Renal cortex interstitium (tissue), 11 donors: Measurements from ENCODE around the gene RAB11FIP3. TPM values are rescaled to one million over a fixed set of nuclear protein-coding genes. Genes with fewer than 3 reads are reported as not detected.

ENCODE experiments used
- DNase-seq, 11 donors: peaks; one replicate each; pipeline ENCODE4 v3.0.0-alpha.2; 2013; ENCODE audit warnings: low read depth in 9 of 11, low spot score in 4 of 11; ENCODE audit errors: extremely low read depth in 1 of 11
- polyA plus RNA-seq, 3 donors: library from polyadenylated mRNA; unstranded; fragments of 120-200 nt; gene quantifications; one replicate each; pipeline ENCODE4 v1.2.1, GENCODE V29; 2013; ENCODE audit not compliant: insufficient read length in 3 of 3

The RAB11FIP3 gene
- polyA plus RNA-seq, 3 donors, result 96.3 to 159 (median 104) TPM

GRCh38 chr16:520847-521246 lies 95.4 kb downstream of the RAB11FIP3 start:
- DNase-seq, result no peak

- no peak for DNase-seq
These were observed 96.1 kb downstream of the RAB11FIP3 start for GRCh38 chr16:521381-522210.

GRCh38 chr16:522320-523096 lies 97.1 kb downstream of the RAB11FIP3 start:
- no peak for DNase-seq

- DNase-seq, result no peak
These were observed 97.8 kb downstream of the RAB11FIP3 start for GRCh38 chr16:523097-523741.

- DNase-seq, result no peak
These were observed 99.0 kb downstream of the RAB11FIP3 start for GRCh38 chr16:524274-525040.

- DNase-seq, result no peak
These were observed 99.7 kb downstream of the RAB11FIP3 start for GRCh38 chr16:525123-525519.

GRCh38 chr16:525520-526180 lies 100.2 kb downstream of the RAB11FIP3 start:
- DNase-seq, result no peak

- peak in 3 of 11 donors; percentile 41 to 51 (median 44) for DNase-seq
These were observed 100.9 kb downstream of the RAB11FIP3 start for GRCh38 chr16:526181-527014.

GRCh38 chr16:527015-527903 lies 101.8 kb downstream of the RAB11FIP3 start, which contains the start of gene CAPN15:
Gene CAPN15 (plus strand): TSS chr16:527712. CDS start chr16:546839, 19,127 bp downstream.
- DNase-seq, result peak; percentile 69 to 89 (median 82)

GRCh38 chr16:528111-529011 lies 102.9 kb downstream of the RAB11FIP3 start:
- no peak for DNase-seq

GRCh38 chr16:529012-529575 lies 103.6 kb downstream of the RAB11FIP3 start:
- no peak for DNase-seq

GRCh38 chr16:530111-530817 lies 104.8 kb downstream of the RAB11FIP3 start:
- no peak for DNase-seq

GRCh38 chr16:531494-532125 lies 106.2 kb downstream of the RAB11FIP3 start:
- no peak for DNase-seq

- DNase-seq, result no peak
These were observed 108.1 kb downstream of the RAB11FIP3 start for GRCh38 chr16:533391-534123.
